GM19238 (cell line): ENCODE measurements around the gene TAF9.
"Not testable (repeated sequence)": the region's sequence is repeated elsewhere in the genome, so short reads cannot be mapped to it uniquely, and the experiment has no call there.

ENCODE experiments used
- DNase-seq: peaks from one replicate; pipeline ENCODE4 v3.0.0; 2011; ENCODE audit warnings: low spot score; ENCODE audit not compliant: insufficient read length

The TAF9 gene

GRCh38 chr5:69369340-69370121, at the start of gene TAF9, which contains the start of the genes AK6 and RAD17:
TAF9 (minus strand) TSS chr5:69369520; CDS start chr5:69365737, 3,783 bp downstream.
AK6 (minus strand) TSS chr5:69369520; CDS start chr5:69369490, 30 bp downstream.
RAD17 (plus strand) TSS chr5:69369818; CDS start chr5:69372209, 2,391 bp downstream.
- peak; percentile 81 for DNase-seq

- no peak for DNase-seq
Measured at GRCh38 chr5:69418554-69418953, 49.2 kb upstream of the TAF9 start.

GRCh38 chr5:69416699-69417098, 47.4 kb upstream of the TAF9 start:
- no peak for DNase-seq

GRCh38 chr5:69416180-69416579, 46.9 kb upstream of the TAF9 start:
- no peak for DNase-seq

DNA sequence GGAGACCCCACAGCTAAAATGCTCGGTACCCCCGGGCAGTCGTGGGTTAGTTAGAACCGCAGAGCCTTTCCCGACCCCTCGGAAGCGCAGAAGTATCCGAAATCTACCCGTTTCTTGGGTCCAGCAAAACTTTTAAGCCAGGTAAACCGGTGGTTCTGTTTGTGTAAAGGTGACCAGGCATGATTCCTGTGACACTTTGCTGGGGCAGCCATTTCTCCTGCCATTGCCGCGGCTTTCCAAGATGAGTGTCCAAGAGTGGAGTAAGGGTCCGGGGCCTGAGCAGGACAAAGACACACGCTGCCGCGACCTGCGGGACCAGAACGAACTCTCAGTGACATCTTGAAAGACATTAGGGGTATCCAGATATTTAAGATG, 46.3 kb upstream of the TAF9 start:
- no peak for DNase-seq

GRCh38 chr5:69414885-69415583, 45.7 kb upstream of the TAF9 start, which contains the start of gene MARVELD2:
MARVELD2 (plus strand) TSS chr5:69415116; CDS start chr5:69419386, 4,270 bp downstream.
- DNase-seq = no peak

DNA sequence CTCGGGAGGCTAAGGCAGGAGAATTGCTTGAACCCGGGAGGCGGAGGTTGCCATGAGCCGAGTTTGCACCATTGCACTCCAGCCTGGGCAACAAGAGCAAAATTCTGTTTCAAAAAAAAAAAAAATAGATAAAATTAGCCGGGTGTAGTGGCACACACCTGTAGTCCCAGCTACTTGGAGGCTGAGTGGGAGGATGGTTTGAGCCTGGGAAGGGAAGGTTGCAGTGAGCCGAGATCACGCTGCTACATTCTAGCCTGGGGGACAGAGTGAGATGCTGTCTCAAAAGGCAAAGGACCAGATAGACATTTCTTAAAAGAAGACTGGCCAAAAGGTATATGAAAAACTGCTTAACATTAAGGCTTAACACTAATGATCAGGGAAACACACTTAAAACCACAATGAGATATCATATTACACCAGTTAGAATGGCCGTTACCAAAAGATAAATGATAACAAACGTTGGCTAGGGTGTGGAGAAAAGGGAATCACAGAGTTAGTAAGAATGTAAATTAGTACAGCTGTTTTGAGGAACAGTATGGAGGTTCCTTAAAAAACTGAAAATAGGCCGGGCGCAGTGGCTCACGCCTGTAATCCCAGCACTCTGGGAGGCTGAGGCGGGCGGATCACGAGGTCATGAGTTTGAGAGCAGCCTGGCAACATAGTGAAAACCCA, 35.5 kb upstream of the TAF9 start:
- no peak for DNase-seq

GRCh38 chr5:69378376-69378775, 9.1 kb upstream of the TAF9 start:
- DNase-seq = no peak

DNA sequence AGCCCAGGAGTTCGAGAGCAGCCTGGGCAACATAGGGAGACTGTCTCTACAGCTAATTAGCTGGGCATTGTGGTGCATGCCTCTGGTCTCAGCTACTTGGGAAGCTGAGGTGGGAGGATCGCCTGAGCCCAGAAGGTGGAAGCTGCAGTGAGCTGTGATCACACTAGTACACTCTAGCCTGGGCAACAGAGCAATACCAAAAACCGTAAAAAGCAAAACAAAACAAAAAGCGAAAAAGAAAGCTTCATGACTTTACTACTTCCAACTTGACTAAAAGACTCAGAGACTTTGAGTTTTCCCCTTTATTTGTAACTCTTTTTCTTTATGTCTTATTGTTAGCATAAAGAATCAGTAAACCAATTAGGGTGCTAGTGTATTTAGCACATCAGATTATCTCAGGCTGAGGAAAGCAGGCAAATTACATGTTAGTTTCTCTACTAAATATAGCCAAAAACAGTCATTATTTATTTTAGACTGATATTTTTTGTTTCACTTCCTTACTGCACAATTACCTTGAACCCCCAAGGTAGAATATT, 5.7 kb upstream of the TAF9 start:
- DNase-seq = no peak

GRCh38 chr5:69372394-69372793, 3.1 kb upstream of the TAF9 start:
- DNase-seq = no peak

DNA sequence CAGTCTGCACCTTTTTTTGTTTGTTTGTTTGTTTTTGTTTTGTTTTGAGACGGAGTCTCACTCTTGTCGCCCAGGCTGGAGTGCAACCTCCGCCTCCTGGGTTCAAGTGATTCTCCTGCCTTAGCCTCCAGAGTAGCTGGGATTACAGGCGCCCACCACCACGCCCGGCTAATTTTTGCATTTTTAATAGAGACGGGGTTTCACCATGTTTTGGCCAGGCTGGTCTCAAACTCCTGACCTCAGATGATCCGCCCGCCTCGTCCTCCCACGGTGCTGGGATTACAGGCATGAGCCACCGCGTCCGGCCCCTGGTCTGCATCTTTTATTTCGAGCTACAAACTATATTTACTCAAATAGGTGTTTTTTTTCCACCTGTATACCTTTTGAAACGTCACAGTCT, 1.0 kb upstream of the TAF9 start:
- DNase-seq = not testable (repeated sequence)

- no peak for DNase-seq
Measured at GRCh38 chr5:69368458-69369339, 621 bp downstream of the TAF9 start.

- DNase-seq = no peak
Measured at GRCh38 chr5:69367697-69368279, 1.5 kb downstream of the TAF9 start.

DNA sequence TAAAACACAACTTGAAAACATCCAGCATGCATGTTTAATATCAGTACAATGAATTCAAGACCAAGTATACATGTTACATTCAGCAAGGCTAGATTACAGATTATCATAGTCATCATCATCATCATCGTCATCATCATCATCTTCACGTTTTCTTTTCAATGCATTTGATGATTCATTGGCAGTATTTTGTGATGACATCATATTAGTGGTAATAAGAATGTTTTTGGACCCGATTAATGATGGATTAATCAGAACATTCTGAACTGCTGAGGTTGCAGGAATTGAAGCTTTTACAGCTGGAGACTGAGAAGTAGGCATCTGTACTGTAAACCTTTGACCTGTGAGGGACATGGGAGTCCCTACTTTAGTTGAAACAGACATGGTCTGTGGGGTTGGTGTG, 4.5 kb downstream of the TAF9 start:
- DNase-seq = no peak

- no peak for DNase-seq
Measured at GRCh38 chr5:69364414-69364813, 4.9 kb downstream of the TAF9 start.

DNA sequence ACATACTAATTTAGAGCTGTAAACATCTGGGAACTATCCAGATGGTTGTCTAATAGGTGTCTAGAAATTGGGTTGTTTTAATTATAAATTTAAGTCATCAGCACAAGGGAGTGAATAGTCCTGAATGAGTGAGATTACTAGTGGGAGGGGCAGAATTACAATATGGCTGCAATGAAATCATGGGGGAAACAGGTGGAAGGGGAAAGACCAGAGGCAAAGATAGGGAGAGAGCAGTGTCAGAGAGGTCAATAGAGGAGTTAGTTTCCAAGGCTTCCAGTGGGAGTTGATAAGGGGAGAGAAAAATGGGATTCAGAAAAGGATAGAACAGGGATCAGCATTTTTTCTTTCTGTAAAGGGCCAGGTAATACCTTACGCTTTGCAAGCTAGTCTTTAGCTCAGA, 8.9 kb downstream of the TAF9 start:
- no peak for DNase-seq

DNA sequence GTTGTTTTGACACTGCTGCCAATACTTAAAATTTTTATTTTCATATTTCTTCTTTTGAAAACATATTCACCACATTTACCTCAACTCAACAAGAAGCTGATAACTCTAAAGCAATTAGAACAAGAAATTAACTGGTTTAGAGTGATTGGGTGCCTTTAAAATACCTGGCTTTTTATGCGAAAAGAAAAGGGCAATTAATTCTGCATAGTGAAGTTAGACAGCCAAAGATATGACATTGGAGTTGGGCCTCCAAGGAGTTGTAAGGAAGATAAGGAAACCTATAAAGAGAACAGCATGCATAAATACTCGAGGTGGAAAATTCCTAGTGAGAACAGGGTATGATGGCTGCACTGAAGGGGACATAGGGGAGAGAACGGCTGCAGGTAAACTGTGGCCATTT, 9.6 kb downstream of the TAF9 start:
- no peak for DNase-seq

DNA sequence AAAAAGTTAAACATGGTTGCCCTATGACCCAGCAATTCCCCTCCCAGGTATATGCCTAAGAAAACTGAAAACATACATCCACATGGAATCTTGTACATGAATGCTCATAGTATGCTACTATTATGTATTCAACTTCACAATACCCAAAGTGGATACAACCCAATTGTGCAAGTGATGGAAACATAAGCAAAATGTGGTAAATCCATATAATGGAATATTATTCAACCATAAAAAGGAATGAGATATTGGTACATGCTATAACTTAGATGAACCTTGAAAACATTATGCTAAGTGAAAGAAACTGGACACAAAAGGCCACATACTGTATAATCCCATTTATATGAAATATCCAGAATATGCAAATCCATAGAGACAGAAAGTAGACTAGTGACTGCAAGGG, 18.7 kb downstream of the TAF9 start:
- no peak for DNase-seq

DNA sequence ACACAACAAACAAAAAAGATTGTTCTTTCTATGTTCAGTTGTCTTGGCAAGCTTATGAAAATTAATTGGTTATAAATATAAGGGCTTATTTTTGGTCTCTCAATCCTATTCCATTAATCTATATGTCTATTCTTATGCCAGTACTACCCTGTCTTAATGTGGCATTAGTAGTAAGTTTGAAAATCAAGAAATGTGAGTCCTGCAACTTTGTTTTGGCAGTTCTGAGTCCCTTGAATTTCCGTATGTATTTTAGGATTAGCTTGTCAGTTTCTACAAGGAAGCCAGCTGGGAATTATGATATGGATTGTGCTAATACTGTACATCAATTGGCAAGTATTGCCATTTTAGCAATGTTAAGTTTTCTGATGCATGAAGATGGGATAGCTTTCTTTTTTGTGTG, 26.2 kb downstream of the TAF9 start:
- no peak for DNase-seq

- DNase-seq = no peak
Measured at GRCh38 chr5:69341520-69342161, 27.7 kb downstream of the TAF9 start.
